GM12878 (cell line): ENCODE data around the gene SERPINB4. TPM values are rescaled to one million over a fixed set of nuclear protein-coding genes. Genes with fewer than 3 reads are reported as not detected.

Experiments used
- ATAC-seq: fragments of 200-7000 bp; cut with Tn5 transposase; 3 replicates; pipeline ENCODE4 v1.9.1; 2020; ENCODE audit warnings: mild to moderate bottlenecking, moderate library complexity
- BruUV-seq: library from RNA; stranded (reverse); fragments of 400-500 nt; replicated peaks from 2 replicates; lab custom pipeline; 2021; lab: Mats Ljungman, UMichigan
- CTCF ChIA-PET: fragments of 300-600 bp; sonication (Branson Sonifier 250); formaldehyde crosslinking; extraction: SDS; loops from one replicate; lab custom pipeline; 2021; ENCODE audit warnings: inconsistent platforms; lab: Yijun Ruan, JAX
- POLR2A ChIA-PET: fragments of 350-600 bp; formaldehyde crosslinking; extraction: SDS; loops from one replicate; lab custom pipeline; 2021; ENCODE audit warnings: inconsistent platforms; lab: Charles Lee
- RAD21 ChIA-PET: fragments of 300-600 bp; sonication (Branson Sonifier 250); formaldehyde crosslinking; loops from one replicate; lab custom pipeline; 2023; ENCODE audit warnings: antibody characterized with exemption; ENCODE audit not compliant: unreplicated experiment; lab: Charles Lee
- SMC1A ChIA-PET: fragments of 300-600 bp; sonication (Branson Sonifier 250); formaldehyde crosslinking; loops from one replicate; lab custom pipeline; 2023; ENCODE audit not compliant: unreplicated experiment, uncharacterized antibody; lab: Charles Lee
- DNase-seq: peaks from one replicate; pipeline ENCODE4 v3.0.0-alpha.2; 2011; ENCODE audit warnings: low read depth, low spot score
- FAIRE-seq: peaks from 3 replicates; lab custom pipeline; 2011; peaks lifted over from hg19 to GRCh38; lab: Jason Lieb, UNC
- H2AFZ ChIP-seq: 2 replicates; pipeline ENCODE4 v1.6.0; 2011; ENCODE audit warnings: low read depth, low read length, control low read depth; ENCODE audit not compliant: control insufficient read depth
- H3K27ac ChIP-seq: 2 replicates; pipeline ENCODE4 v1.5.1; 2011; ENCODE audit warnings: control low read depth; ENCODE audit not compliant: control insufficient read depth, insufficient read depth
- H3K27me3 ChIP-seq, 2 experiments: replicated peaks in 1 of 2; 2 replicates each; pipeline versions ENCODE4 v1.6.0 to v1.6.1; 2011; ENCODE audit warnings: low read length in 1 of 2; ENCODE audit not compliant: control insufficient read depth in 2 of 2, insufficient read depth in 2 of 2
- H3K36me3 ChIP-seq, 2 experiments: 2 replicates each; pipeline ENCODE4 v1.5.1; 2011; ENCODE audit warnings: low read length in 1 of 2; ENCODE audit not compliant: control insufficient read depth in 2 of 2, insufficient read depth in 2 of 2
- H3K4me1 ChIP-seq: 2 replicates; pipeline ENCODE4 v1.6.1; 2011; ENCODE audit warnings: mild to moderate bottlenecking, low read length, moderate library complexity, mixed read lengths; ENCODE audit not compliant: control insufficient read depth, insufficient read depth
- H3K4me2 ChIP-seq: 2 replicates; pipeline ENCODE4 v1.6.0; 2011; ENCODE audit warnings: control low read depth; ENCODE audit not compliant: control insufficient read depth, insufficient read depth
- H3K4me3 ChIP-seq: fragments of 200-600 bp; sonication (generic); 2 replicates; pipeline ENCODE4 v1.5.1; 2016
- H3K79me2 ChIP-seq: 2 replicates; pipeline ENCODE4 v1.6.0; 2011; ENCODE audit warnings: low read length; ENCODE audit not compliant: control insufficient read depth, insufficient read depth
- H3K9ac ChIP-seq: 2 replicates; pipeline ENCODE4 v1.8.0; 2011; ENCODE audit warnings: low read length, control low read depth, mixed read lengths; ENCODE audit not compliant: control insufficient read depth, insufficient read depth
- H3K9me3 ChIP-seq: replicated peaks from 3 replicates; pipeline ENCODE4 v1.5.1; 2011; ENCODE audit warnings: mild to moderate bottlenecking, low read length; ENCODE audit not compliant: control insufficient read depth, insufficient read depth
- H4K20me1 ChIP-seq: 2 replicates; pipeline ENCODE4 v1.6.0; 2011; ENCODE audit not compliant: control insufficient read depth, insufficient read depth
- ATF7 ChIP-seq: fragments of 450-650 bp; IDR thresholded peaks from 2 replicates; pipeline ENCODE4 v1.6.1; 2016; ENCODE audit warnings: low read depth, mild to moderate bottlenecking
- BCL11A ChIP-seq: IDR thresholded peaks from 2 replicates; pipeline ENCODE4 v1.6.1; 2011; ENCODE audit warnings: low read depth, low read length
- CBX3 ChIP-seq: fragments of 200-600 bp; sonication (generic); IDR thresholded peaks from 2 replicates; pipeline ENCODE4 v1.6.1; 2016; ENCODE audit warnings: low read depth, borderline replicate concordance
- JUND ChIP-seq: IDR thresholded peaks from 2 replicates; pipeline ENCODE4 v1.6.1; 2012; ENCODE audit warnings: low read depth, mild to moderate bottlenecking, low read length, improper control_type of control experiment, moderate library complexity
- PAX5 ChIP-seq: IDR thresholded peaks from 2 replicates; pipeline ENCODE4 v1.6.1; 2011; ENCODE audit warnings: low read depth, low read length, borderline replicate concordance
- PAX8 ChIP-seq: fragments of 450-650 bp; IDR thresholded peaks from 2 replicates; pipeline ENCODE4 v1.6.1; 2017; ENCODE audit warnings: mild to moderate bottlenecking, moderate library complexity
- SMAD5 ChIP-seq: IDR thresholded peaks from 2 replicates; pipeline ENCODE4 v1.6.1; 2016; ENCODE audit warnings: antibody characterized with exemption, low read depth
- SMC3 ChIP-seq: IDR thresholded peaks from 2 replicates; pipeline ENCODE4 v1.6.1; 2011; ENCODE audit warnings: low read length, improper control_type of control experiment, borderline replicate concordance
- SUPT20H ChIP-seq: IDR thresholded peaks from 2 replicates; pipeline ENCODE4 v1.6.1; 2011; ENCODE audit warnings: low read depth, mild to moderate bottlenecking, low read length, moderate library complexity, borderline replicate concordance; ENCODE audit not compliant: control insufficient read depth
- SUZ12 ChIP-seq: fragments of 200-600 bp; sonication (generic); IDR thresholded peaks from one replicate; pipeline ENCODE4 v1.6.1; 2018; ENCODE audit warnings: antibody characterized with exemption, mild to moderate bottlenecking; ENCODE audit not compliant: unreplicated experiment
- ZSCAN29 ChIP-seq: fragments of 450-650 bp; IDR thresholded peaks from 2 replicates; pipeline ENCODE4 v1.6.1; 2017; ENCODE audit warnings: mild to moderate bottlenecking, moderate library complexity
- WGBS: methylation state at CpG from one replicate; pipeline ENCODE4 v1.1.6; 2016; ENCODE audit warnings: low lambda C conversion rate; ENCODE audit not compliant: insufficient replicate concordance, insufficient coverage; ENCODE audit errors: missing lambda C conversion rate; 5-methylcytosine and 5-hydroxymethylcytosine counted together
- in situ Hi-C: fragments of 300-500 bp; cut with MboI; formaldehyde crosslinking; loops from 9 replicates; pipeline ENCODE4 v1.14.3; 2018; ENCODE audit warnings: mixed read lengths
- intact Hi-C: fragments of 100-400 bp; cut with micrococcal nuclease; formaldehyde crosslinking; loops from one replicate; pipeline ENCODE4 v1.14.2; 2022; ENCODE audit not compliant: unreplicated experiment
- polyA plus RNA-seq, 11 experiments: library from polyadenylated mRNA; depleted of rRNA in 4 of 11; unstranded in 6 of 11; stranded (reverse) in 5 of 11; fragments of >200 nt; fragmentation: Nextera tagmentation in 4 of 11; fragmentation: Illumina TruSeq in 1 of 11; extraction: Ambion mirVana in 4 of 11; extraction: Trizol in 1 of 11; gene quantifications; 1 replicate in 1 of 11; 2 replicates in 10 of 11; pipeline versions ENCODE4 v1.2.1 to v1.2.3, GENCODE V29; 2011 to 2016; ENCODE audit warnings: inconsistent platforms in 2 of 11, missing spikeins in 2 of 11, low read depth in 1 of 11
- total RNA-seq, 4 experiments: library from RNA; depleted of rRNA in 3 of 4; stranded (reverse); fragments of >200 nt in 3 of 4; fragmentation: Illumina TruSeq in 1 of 4; extraction: Trizol in 1 of 4; gene quantifications; 2 replicates each; pipeline versions ENCODE4 v1.2.1 to v1.2.3, GENCODE V29; 2013 to 2021
- TF ChIP-seq, protein P1 (sequence below), 3 experiments: IDR thresholded peaks in 2 of 3; conservative IDR thresholded peaks in 1 of 3; 2 replicates each; pipeline ENCODE4 v1.5.1; 2011; ENCODE audit warnings: low read depth in 3 of 3, low read length in 3 of 3, mild to moderate bottlenecking in 3 of 3, control low read depth in 2 of 3, moderate library complexity in 2 of 3, inconsistent platforms in 1 of 3, mixed read lengths in 1 of 3; ENCODE audit not compliant: control insufficient read depth in 2 of 3, insufficient read depth in 1 of 3; ENCODE audit errors: extremely low read depth in 1 of 3
- TF ChIP-seq, protein P2 (sequence below): IDR thresholded peaks from 2 replicates; pipeline ENCODE4 v1.6.1; 2011; ENCODE audit warnings: low read depth, mild to moderate bottlenecking, low read length, moderate library complexity, borderline replicate concordance; ENCODE audit errors: extremely low read depth
- TF ChIP-seq, protein P3 (sequence below): IDR thresholded peaks from 2 replicates; pipeline ENCODE4 v1.6.1; 2012; ENCODE audit warnings: mild to moderate bottlenecking, low read depth, low read length

SERPINB4 gene
- total and polyA plus RNA-seq, 10 of the 15 experiments (the other 5 are each of a cell fraction or from before 2014, with no cell fraction given): not detected

GRCh38 chr18:63683152-63683551, 39.1 kb upstream of the SERPINB4 start:
- BruUV-seq: no TSS peak
- ChIA-PET CTCF (no interaction called here), POLR2A (interaction anchor here (0.6 kb wide), 1 partner anchor 236 kb away, joined by 3 read pairs; no protein-coding TSS in a partner anchor), RAD21 (no interaction called here), SMC1A (no interaction called here)
- Histone ChIP-seq H2AFZ (no peak overlapping the region), H3K4me2 (no peak overlapping the region), H3K27ac (no peak overlapping the region), H3K9me3 (no peaks in the 10 kb centered on the region), H3K27me3 (no peaks in the 10 kb centered on the region), H3K4me3 (no peak overlapping the region), H3K4me1 (no peaks in the 10 kb centered on the region), H4K20me1 (no peaks in the 10 kb centered on the region), H3K9ac (no peak overlapping the region), H3K36me3 (no peaks in the 10 kb centered on the region), H3K79me2 (no peaks in the 10 kb centered on the region)
- WGBS: 16% methylated on average over 2 of the region's 2 CpGs
- no peak for TF ChIP-seq SUPT20H
- TF ChIP-seq, protein P1, sequence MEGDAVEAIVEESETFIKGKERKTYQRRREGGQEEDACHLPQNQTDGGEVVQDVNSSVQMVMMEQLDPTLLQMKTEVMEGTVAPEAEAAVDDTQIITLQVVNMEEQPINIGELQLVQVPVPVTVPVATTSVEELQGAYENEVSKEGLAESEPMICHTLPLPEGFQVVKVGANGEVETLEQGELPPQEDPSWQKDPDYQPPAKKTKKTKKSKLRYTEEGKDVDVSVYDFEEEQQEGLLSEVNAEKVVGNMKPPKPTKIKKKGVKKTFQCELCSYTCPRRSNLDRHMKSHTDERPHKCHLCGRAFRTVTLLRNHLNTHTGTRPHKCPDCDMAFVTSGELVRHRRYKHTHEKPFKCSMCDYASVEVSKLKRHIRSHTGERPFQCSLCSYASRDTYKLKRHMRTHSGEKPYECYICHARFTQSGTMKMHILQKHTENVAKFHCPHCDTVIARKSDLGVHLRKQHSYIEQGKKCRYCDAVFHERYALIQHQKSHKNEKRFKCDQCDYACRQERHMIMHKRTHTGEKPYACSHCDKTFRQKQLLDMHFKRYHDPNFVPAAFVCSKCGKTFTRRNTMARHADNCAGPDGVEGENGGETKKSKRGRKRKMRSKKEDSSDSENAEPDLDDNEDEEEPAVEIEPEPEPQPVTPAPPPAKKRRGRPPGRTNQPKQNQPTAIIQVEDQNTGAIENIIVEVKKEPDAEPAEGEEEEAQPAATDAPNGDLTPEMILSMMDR (IDR thresholded peaks at IDR 0.05 in 2 of 3, conservative IDR thresholded peaks at IDR 0.05 in 1 of 3; ENCODE audit: control insufficient read depth in 2 of 3, extremely low read depth in 1 of 3, insufficient read depth in 1 of 3, low read depth in 3 of 3, low read length in 3 of 3): no peak
- no peak for TF ChIP-seq SMC3
- no peak for TF ChIP-seq BCL11A
- TF ChIP-seq ZSCAN29: no peak
- no peak for TF ChIP-seq PAX8
- TF ChIP-seq SUZ12: no peak
- no peak for TF ChIP-seq JUND
- no peak for TF ChIP-seq ATF7
- no peak for TF ChIP-seq PAX5
- TF ChIP-seq CBX3: no peak
- TF ChIP-seq SMAD5: no peak
- TF ChIP-seq, protein P2, sequence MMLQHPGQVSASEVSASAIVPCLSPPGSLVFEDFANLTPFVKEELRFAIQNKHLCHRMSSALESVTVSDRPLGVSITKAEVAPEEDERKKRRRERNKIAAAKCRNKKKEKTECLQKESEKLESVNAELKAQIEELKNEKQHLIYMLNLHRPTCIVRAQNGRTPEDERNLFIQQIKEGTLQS: no peak
- TF ChIP-seq, protein P3, sequence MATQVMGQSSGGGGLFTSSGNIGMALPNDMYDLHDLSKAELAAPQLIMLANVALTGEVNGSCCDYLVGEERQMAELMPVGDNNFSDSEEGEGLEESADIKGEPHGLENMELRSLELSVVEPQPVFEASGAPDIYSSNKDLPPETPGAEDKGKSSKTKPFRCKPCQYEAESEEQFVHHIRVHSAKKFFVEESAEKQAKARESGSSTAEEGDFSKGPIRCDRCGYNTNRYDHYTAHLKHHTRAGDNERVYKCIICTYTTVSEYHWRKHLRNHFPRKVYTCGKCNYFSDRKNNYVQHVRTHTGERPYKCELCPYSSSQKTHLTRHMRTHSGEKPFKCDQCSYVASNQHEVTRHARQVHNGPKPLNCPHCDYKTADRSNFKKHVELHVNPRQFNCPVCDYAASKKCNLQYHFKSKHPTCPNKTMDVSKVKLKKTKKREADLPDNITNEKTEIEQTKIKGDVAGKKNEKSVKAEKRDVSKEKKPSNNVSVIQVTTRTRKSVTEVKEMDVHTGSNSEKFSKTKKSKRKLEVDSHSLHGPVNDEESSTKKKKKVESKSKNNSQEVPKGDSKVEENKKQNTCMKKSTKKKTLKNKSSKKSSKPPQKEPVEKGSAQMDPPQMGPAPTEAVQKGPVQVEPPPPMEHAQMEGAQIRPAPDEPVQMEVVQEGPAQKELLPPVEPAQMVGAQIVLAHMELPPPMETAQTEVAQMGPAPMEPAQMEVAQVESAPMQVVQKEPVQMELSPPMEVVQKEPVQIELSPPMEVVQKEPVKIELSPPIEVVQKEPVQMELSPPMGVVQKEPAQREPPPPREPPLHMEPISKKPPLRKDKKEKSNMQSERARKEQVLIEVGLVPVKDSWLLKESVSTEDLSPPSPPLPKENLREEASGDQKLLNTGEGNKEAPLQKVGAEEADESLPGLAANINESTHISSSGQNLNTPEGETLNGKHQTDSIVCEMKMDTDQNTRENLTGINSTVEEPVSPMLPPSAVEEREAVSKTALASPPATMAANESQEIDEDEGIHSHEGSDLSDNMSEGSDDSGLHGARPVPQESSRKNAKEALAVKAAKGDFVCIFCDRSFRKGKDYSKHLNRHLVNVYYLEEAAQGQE: no peak
- intact Hi-C loops: loop anchor here (10.0 kb wide), 1 partner anchor 162 kb away; no protein-coding TSS in a partner anchor
- ATAC-seq (no peak), DNase-seq (no peak), FAIRE-seq (no peak)
- in situ Hi-C loops: no loop called here
